HEK293T (cell line): Measurements from ENCODE around the gene MFAP3.

Experiments used
- CTCF ChIA-PET: fragments of 350-600 bp; formaldehyde crosslinking; extraction: SDS; loops from one replicate; lab custom pipeline; 2021; ENCODE audit warnings: antibody characterized with exemption, inconsistent platforms; lab: Yijun Ruan, JAX
- POLR2A ChIA-PET: fragments of 350-600 bp; formaldehyde crosslinking; extraction: SDS; loops from one replicate; lab custom pipeline; 2020; ENCODE audit warnings: antibody characterized with exemption, inconsistent platforms; lab: Yijun Ruan, JAX
- DNase-seq: peaks from one replicate; pipeline ENCODE4 v3.0.0; 2012; ENCODE audit warnings: mixed read lengths; ENCODE audit errors: extremely low spot score
- ARNT ChIP-seq: fragments of 450-650 bp; IDR thresholded peaks from 2 replicates; pipeline ENCODE4 v1.6.1; 2017; ENCODE audit warnings: mild to moderate bottlenecking
- BHLHE40 ChIP-seq: fragments of 450-650 bp; IDR thresholded peaks from 2 replicates; pipeline ENCODE4 v1.6.1; 2016; ENCODE audit warnings: mild to moderate bottlenecking, moderate library complexity, borderline replicate concordance
- CTBP1 ChIP-seq: fragments of 450-650 bp; IDR thresholded peaks from 2 replicates; pipeline ENCODE4 v1.6.1; 2016; ENCODE audit warnings: borderline replicate concordance
- ELF4 ChIP-seq: fragments of 450-650 bp; IDR thresholded peaks from 2 replicates; pipeline ENCODE4 v1.6.1; 2017; ENCODE audit warnings: antibody characterized with exemption
- FOXA1 ChIP-seq: fragments of 450-650 bp; IDR thresholded peaks from 2 replicates; pipeline ENCODE4 v1.6.1; 2016; ENCODE audit warnings: mild to moderate bottlenecking
- FOXK2 ChIP-seq: fragments of 450-650 bp; IDR thresholded peaks from 2 replicates; pipeline ENCODE4 v1.6.1; 2016; ENCODE audit warnings: mild to moderate bottlenecking
- FOXM1 ChIP-seq: fragments of 450-650 bp; IDR thresholded peaks from 2 replicates; pipeline ENCODE4 v1.6.1; 2017; ENCODE audit warnings: mild to moderate bottlenecking, borderline replicate concordance
- HDGF ChIP-seq: fragments of 450-650 bp; IDR thresholded peaks from 2 replicates; pipeline ENCODE4 v1.6.1; 2017; ENCODE audit warnings: antibody characterized with exemption, borderline replicate concordance
- L3MBTL2 ChIP-seq: fragments of 450-650 bp; conservative IDR thresholded peaks from 2 replicates; pipeline ENCODE4 v1.6.1; 2016; ENCODE audit warnings: mild to moderate bottlenecking
- LEF1 ChIP-seq: fragments of 450-650 bp; IDR thresholded peaks from 2 replicates; pipeline ENCODE4 v1.6.1; 2017; ENCODE audit warnings: mild to moderate bottlenecking, borderline replicate concordance
- NFRKB ChIP-seq: fragments of 450-650 bp; IDR thresholded peaks from 2 replicates; pipeline ENCODE4 v1.6.1; 2016; ENCODE audit warnings: mild to moderate bottlenecking, moderate library complexity
- SP1 ChIP-seq: fragments of 450-650 bp; IDR thresholded peaks from 2 replicates; pipeline ENCODE4 v1.6.1; 2017
- SUZ12 ChIP-seq: fragments of 450-650 bp; IDR thresholded peaks from 2 replicates; pipeline ENCODE4 v1.6.1; 2016; ENCODE audit warnings: mild to moderate bottlenecking
- TARDBP ChIP-seq: fragments of 450-650 bp; IDR thresholded peaks from 2 replicates; pipeline ENCODE4 v1.6.1; 2016
- ZNF384 ChIP-seq: fragments of 450-650 bp; IDR thresholded peaks from 2 replicates; pipeline ENCODE4 v1.6.1; 2016
- TF ChIP-seq, protein P1 (sequence below): fragments of 450-650 bp; IDR thresholded peaks from 2 replicates; pipeline ENCODE4 v1.6.1; 2016

The MFAP3 gene

DNA sequence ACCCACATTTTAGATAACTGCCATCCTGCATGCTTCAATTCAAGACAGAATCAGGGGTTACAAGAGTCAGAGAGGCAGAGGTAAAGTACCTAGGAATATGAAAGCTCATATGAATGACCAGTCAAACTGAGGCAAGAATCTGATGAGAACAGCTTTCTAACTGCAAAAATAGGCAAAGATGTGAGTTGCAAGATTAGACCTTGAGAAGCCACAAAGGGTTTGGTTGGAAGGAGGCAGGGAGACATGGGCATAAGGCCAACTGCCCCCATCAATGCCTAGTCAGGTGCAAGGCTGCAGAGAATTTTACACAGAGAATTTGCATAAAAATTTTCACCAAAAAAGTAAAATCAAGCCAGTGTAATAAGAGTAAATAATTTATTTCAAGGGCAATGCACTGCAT lies 12.8 kb upstream of the MFAP3 start:
- ChIA-PET CTCF (no interaction called here), POLR2A (interaction anchor here (1.6 kb wide), 1 partner anchor 13 kb away, joined by 8 read pairs; the partner anchor contains the start of genes FAM114A2 and MFAP3)
- no peak for DNase-seq
- TF ChIP-seq ARNT (no peak), NFRKB (no peak), FOXA1 (no peak), BHLHE40 (no peak), FOXK2 (no peak), SP1 (no peak), CTBP1 (no peak), ZNF384 (no peak), HDGF (no peak), SUZ12 (no peak), L3MBTL2 (no peak), ELF4 (no peak), FOXM1 (no peak)
- TF ChIP-seq, protein P1, sequence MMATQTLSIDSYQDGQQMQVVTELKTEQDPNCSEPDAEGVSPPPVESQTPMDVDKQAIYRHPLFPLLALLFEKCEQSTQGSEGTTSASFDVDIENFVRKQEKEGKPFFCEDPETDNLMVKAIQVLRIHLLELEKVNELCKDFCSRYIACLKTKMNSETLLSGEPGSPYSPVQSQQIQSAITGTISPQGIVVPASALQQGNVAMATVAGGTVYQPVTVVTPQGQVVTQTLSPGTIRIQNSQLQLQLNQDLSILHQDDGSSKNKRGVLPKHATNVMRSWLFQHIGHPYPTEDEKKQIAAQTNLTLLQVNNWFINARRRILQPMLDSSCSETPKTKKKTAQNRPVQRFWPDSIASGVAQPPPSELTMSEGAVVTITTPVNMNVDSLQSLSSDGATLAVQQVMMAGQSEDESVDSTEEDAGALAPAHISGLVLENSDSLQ: no peak

DNA sequence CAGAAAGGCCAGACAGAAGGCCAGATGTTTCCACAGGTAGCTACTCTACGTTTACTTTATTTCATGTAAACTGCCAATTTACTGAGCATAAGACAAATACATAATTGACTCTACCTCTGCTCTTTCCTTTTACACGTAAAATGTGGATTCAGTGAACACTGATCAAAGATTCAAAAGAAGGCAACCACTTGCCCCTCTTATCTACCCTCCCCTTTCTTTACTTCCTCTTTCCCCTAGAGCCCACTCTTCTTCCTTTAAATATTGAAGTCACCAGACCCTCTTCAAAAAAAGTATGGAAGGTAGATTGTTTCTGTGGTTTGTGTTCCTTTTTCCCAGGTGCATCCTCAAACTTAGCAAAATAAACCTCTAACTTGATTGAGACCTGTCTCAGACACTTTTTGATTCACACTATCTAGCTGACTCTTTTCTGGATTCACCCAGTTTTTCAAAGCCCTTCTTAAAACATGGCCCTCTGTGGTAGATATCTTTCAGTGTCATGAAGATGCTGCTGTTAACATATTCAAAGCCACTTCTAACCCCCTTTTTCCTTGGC lies 6.8 kb upstream of the MFAP3 start:
- DNase-seq: no peak
- CTCF ChIA-PET: no interaction called here
- TF ChIP-seq FOXM1: no peak
- TF ChIP-seq HDGF: no peak
- TF ChIP-seq, protein P1: no peak
- no peak for TF ChIP-seq L3MBTL2
- TF ChIP-seq CTBP1: no peak
- no peak for TF ChIP-seq TARDBP
- TF ChIP-seq FOXK2: no peak
- no peak for TF ChIP-seq FOXA1
- no peak for TF ChIP-seq SUZ12
- no peak for TF ChIP-seq SP1
- TF ChIP-seq ZNF384: no peak
- no peak for TF ChIP-seq NFRKB
- TF ChIP-seq BHLHE40: no peak
- POLR2A ChIA-PET: no interaction called here

DNA sequence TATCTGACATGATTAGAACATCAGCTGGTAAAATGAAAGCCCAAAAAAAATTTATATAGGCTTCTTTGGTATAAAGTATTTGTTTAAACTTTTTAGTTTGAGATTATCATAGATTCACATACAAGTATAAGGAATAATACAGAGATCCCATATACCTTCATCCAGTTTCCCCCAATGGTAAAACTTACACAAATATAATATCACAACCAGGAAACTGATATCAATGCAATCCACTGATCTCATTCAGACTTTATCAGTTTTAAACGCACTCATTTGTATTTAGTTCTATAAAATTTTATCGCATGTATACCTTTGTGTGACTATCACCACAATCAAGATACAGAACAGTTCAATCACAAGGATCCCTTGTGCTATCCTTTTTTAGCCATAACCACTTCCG lies 3.8 kb upstream of the MFAP3 start:
- DNase-seq: no peak
- ChIA-PET CTCF (no interaction called here), POLR2A (no interaction called here)

DNA sequence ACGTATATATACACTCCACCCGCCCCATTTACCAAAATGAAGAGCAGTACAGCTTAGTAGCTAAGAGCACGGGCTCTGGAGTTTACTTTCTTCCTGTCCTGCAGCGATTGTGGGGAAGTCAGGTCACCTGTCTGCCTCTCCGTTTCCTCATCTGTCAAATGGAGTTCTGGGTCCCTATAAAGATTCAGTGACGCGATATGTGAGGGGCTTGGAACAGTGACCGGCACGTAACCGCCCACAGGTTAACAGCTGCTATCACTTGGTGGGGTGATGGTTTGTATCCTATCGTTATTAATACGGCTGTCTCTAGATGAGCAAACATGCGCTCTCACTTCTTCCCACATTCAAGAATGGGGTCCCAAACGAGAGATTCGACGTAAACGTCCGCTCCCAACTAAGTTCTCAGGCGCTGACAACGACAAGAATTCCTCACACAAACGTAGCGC lies 483 bp upstream of the MFAP3 start:
- POLR2A ChIA-PET: interaction anchor here (0.9 to 1.9 kb wide), 21 partner anchors 9 to 445 kb away, joined by 3 to 22 read pairs (median 5); partner anchors contain the start of genes GALNT10 and SAP30L
- DNase-seq: peak; percentile 48
- CTCF ChIA-PET: interaction anchor here (0.8 kb wide), 1 partner anchor 119 kb away, joined by 3 read pairs; no protein-coding TSS in a partner anchor
- TF ChIP-seq, protein P1: no peak
- no peak for TF ChIP-seq SUZ12
- no peak for TF ChIP-seq HDGF
- TF ChIP-seq SP1: no peak
- no peak for TF ChIP-seq ELF4
- TF ChIP-seq FOXK2: no peak
- TF ChIP-seq ZNF384: no peak
- TF ChIP-seq TARDBP: no peak
- no peak for TF ChIP-seq L3MBTL2
- no peak for TF ChIP-seq FOXA1
- no peak for TF ChIP-seq ARNT
- TF ChIP-seq BHLHE40: no peak
- no peak for TF ChIP-seq LEF1
- TF ChIP-seq NFRKB: no peak
- no peak for TF ChIP-seq FOXM1

More for the DNA sequence above, 3.8 kb upstream of the MFAP3 start:
- no peak for TF ChIP-seq ELF4
- no peak for TF ChIP-seq ARNT
- TF ChIP-seq, protein P1: no peak
- TF ChIP-seq FOXK2: no peak
- TF ChIP-seq BHLHE40: no peak
- TF ChIP-seq L3MBTL2: no peak
- no peak for TF ChIP-seq ZNF384
- TF ChIP-seq TARDBP: no peak
- TF ChIP-seq SUZ12: no peak
- no peak for TF ChIP-seq FOXA1
- no peak for TF ChIP-seq LEF1
- TF ChIP-seq HDGF: no peak
- TF ChIP-seq SP1: no peak
- TF ChIP-seq NFRKB: no peak
- TF ChIP-seq CTBP1: no peak
- TF ChIP-seq FOXM1: no peak

DNA sequence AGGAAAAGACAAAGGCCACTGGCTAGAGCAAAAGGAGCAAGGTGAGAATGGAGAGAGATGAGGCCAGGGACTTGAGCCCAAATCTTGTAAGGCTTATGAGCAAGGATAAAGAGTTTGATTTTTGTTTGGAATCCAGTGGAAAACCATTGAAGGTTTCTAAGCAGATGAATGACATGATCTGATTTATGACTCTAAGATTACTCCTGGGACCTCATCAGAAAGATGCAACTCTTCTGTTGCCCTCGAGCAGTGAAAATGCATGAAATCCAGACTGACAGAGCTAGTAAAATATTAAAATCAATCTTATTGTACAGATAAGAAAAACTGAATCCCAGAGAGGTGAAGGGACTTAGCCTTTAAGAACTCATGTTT lies 677 bp downstream of the MFAP3 start:
- no peak for TF ChIP-seq FOXA1
- TF ChIP-seq, protein P1: peak; percentile 80
- CTCF ChIA-PET: no interaction called here
- POLR2A ChIA-PET: interaction anchor here (0.9 to 1.9 kb wide), 20 partner anchors 10 to 444 kb away, joined by 3 to 22 read pairs (median 4); partner anchors contain the start of genes GALNT10 and SAP30L
- DNase-seq: no peak
